Thyroid gland (tissue), 4 donors: ENCODE measurements around the gene TPSB2.

ENCODE experiments used
- CTCF ChIP-seq, 6 experiments: fragments of 200-600 bp in 3 of 6; fragments of 450-650 bp in 3 of 6; sonication (generic) in 3 of 6; IDR thresholded peaks; one replicate each; pipeline ENCODE4 v1.5.1; 2016 to 2019; ENCODE audit warnings: antibody characterized with exemption in 6 of 6, mild to moderate bottlenecking in 2 of 6, inconsistent platforms in 1 of 6, moderate library complexity in 1 of 6
- POLR2A ChIP-seq, 2 donors: fragments of 450-650 bp; IDR thresholded peaks; one replicate each; pipeline ENCODE4 v1.6.1; 2017; ENCODE audit warnings: antibody characterized with exemption in 2 of 2, mild to moderate bottlenecking in 2 of 2, moderate library complexity in 1 of 2

DNA sequence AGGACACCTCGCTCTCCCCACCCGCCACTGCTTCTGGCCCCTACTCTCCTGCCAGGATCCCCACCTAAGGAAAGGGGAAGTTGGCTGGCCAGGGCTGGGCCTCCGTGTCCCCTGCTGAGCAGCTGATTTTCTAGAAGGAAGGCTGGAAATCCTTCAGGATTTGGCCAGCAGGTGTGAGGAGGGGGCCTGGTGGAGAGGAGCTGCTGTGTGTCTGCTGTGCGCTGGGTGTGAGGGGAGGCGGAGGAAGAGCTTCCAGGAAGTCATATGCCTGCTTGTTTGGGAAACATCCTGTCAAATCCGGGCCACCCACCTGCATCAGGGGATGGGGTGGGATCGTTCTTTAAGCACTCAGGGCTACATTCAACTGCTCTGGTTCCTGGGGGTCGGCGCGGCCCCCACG is 33.5 kb downstream of the TPSB2 start:
- no peak for TF ChIP-seq CTCF (IDR thresholded peaks at IDR 0.05)
- TF ChIP-seq POLR2A (IDR thresholded peaks at IDR 0.05): no peak
